ENCODE measurements around the gene TNFRSF13B. TPM values are rescaled to one million over a fixed set of nuclear protein-coding genes. Genes with fewer than 3 reads are reported as not detected.
"Not testable (repeated sequence)": the region's sequence is repeated elsewhere in the genome, so short reads cannot be mapped to it uniquely, and the experiment has no call there.

The TNFRSF13B gene
- polyA plus RNA-seq, 1 of the 3 experiments (the other 2 are of a cell fraction), result not detected

GRCh38 chr17:17004997-17005614, 33.2 kb upstream of the TNFRSF13B start:
- H3K27me3 ChIP-seq (ENCODE audit: insufficient read depth); H3K27ac ChIP-seq (ENCODE audit: low read depth in 2 of 2, low read length in 1 of 2); H3K9me3 ChIP-seq; H3K79me2 ChIP-seq (ENCODE audit: insufficient read depth); H2AFZ ChIP-seq (ENCODE audit: low read depth); H3K9ac ChIP-seq; DNase-seq; H4K20me1 ChIP-seq (ENCODE audit: insufficient read depth); H3K36me3 ChIP-seq (replicated peaks in 1 of 2; ENCODE audit: control insufficient read depth in 1 of 2, insufficient read depth in 2 of 2, low read length in 1 of 2); H3K4me3 ChIP-seq (ENCODE audit: low read depth in 2 of 2, low read length in 1 of 2); H3K9me2 ChIP-seq; H3K4me1 ChIP-seq (ENCODE audit: control insufficient read depth in 1 of 2, insufficient read depth in 2 of 2, low read depth in 1 of 2, low read length in 1 of 2); CTCF ChIA-PET; H3K4me2 ChIP-seq; H3F3A ChIP-seq (replicated peaks; ENCODE audit: insufficient read depth): not testable (repeated sequence)
- POLR2A ChIA-PET, result interaction anchor here (0.9 kb wide), 1 partner anchor 178 kb away, joined by 3 read pairs; no protein-coding TSS in a partner anchor
- WGBS (ENCODE audit: low lambda C conversion rate), result 62% methylated on average over 7 of the region's 14 CpGs

GRCh38 chr17:17004251-17004996, 32.5 kb upstream of the TNFRSF13B start:
- TF ChIP-seq IRF3 (IDR thresholded peaks at IDR 0.05; ENCODE audit: low read depth, low read length), result no peak
- no peak for TF ChIP-seq EP300 (IDR thresholded peaks at IDR 0.05; ENCODE audit: borderline replicate concordance in 1 of 2, low read depth in 1 of 2, low read length in 1 of 2)
- TF ChIP-seq TCF12 (IDR thresholded peaks at IDR 0.05), result no peak
- no peak for TF ChIP-seq MEF2A (IDR thresholded peaks at IDR 0.05; ENCODE audit: borderline replicate concordance, low read depth)
- no peak for TF ChIP-seq RAD21 (IDR thresholded peaks at IDR 0.05; ENCODE audit: low read length)
- TF ChIP-seq RXRA (IDR thresholded peaks at IDR 0.05; ENCODE audit: borderline replicate concordance, low read depth), result no peak
- no peak for TF ChIP-seq RFX5 (IDR thresholded peaks at IDR 0.05; ENCODE audit: low read length)
- no peak for TF ChIP-seq NFIC (IDR thresholded peaks at IDR 0.05; ENCODE audit: borderline replicate concordance)
- TF ChIP-seq FOSL2 (IDR thresholded peaks at IDR 0.05; ENCODE audit: borderline replicate concordance, low read depth), result no peak
- TF ChIP-seq ZBTB33 (IDR thresholded peaks at IDR 0.05; ENCODE audit: borderline replicate concordance, low read depth), result no peak
- no peak for TF ChIP-seq USF2 (IDR thresholded peaks at IDR 0.05; ENCODE audit: borderline replicate concordance, low read depth, low read length)
- no peak for TF ChIP-seq CHD2 (IDR thresholded peaks at IDR 0.05; ENCODE audit: low read length, partially characterized antibody)
- no peak for TF ChIP-seq MAX (IDR thresholded peaks at IDR 0.05; ENCODE audit: low read depth)
- TF ChIP-seq TEAD4 (IDR thresholded peaks at IDR 0.05; ENCODE audit: borderline replicate concordance, insufficient read depth), result no peak
- no peaks in the 10 kb centered on the region for H3K36me3 ChIP-seq (replicated peaks in 1 of 2; ENCODE audit: control insufficient read depth in 1 of 2, insufficient read depth in 2 of 2, low read length in 1 of 2)
- H3K27me3 ChIP-seq (ENCODE audit: insufficient read depth), result no peaks in the 10 kb centered on the region; the same call in 1 of the 2 replicates
- H3F3A ChIP-seq (replicated peaks; ENCODE audit: insufficient read depth), result peaks cover 6% of the 10 kb centered on the region
- CTCF ChIA-PET, result no interaction called here
- H3K9me3 ChIP-seq, result no peaks in the 10 kb centered on the region
- H4K20me1 ChIP-seq (ENCODE audit: insufficient read depth), result no peaks in the 10 kb centered on the region
- no peaks in the 10 kb centered on the region for H3K79me2 ChIP-seq (ENCODE audit: insufficient read depth)
- H3K4me2 ChIP-seq, result no peak overlapping the region
- H2AFZ ChIP-seq (ENCODE audit: low read depth), result no peak overlapping the region
- no peak overlapping the region for H3K9ac ChIP-seq
- H3K4me3 ChIP-seq (ENCODE audit: low read depth in 2 of 2, low read length in 1 of 2), result no peak overlapping the region
- 81% methylated on average over 18 of the region's 19 CpGs for WGBS (ENCODE audit: low lambda C conversion rate)
- H3K4me1 ChIP-seq (ENCODE audit: control insufficient read depth in 1 of 2, insufficient read depth in 2 of 2, low read depth in 1 of 2, low read length in 1 of 2), result peaks cover under 1 to 4% of the 10 kb centered on the region in 2 experiments; a peak in 2 of 4 replicates
- POLR2A ChIA-PET, result interaction anchor here (0.9 kb wide), 1 partner anchor 179 kb away, joined by 3 read pairs; no protein-coding TSS in a partner anchor
- DNase-seq, result no peak
- no peak overlapping the region for H3K27ac ChIP-seq (ENCODE audit: low read depth in 2 of 2, low read length in 1 of 2)
- no peaks in the 10 kb centered on the region for H3K9me2 ChIP-seq

- POLR2A ChIA-PET, DNase-seq: not testable (repeated sequence)
Observed at GRCh38 chr17:17002731-17003715, 31.1 kb upstream of the TNFRSF13B start.

More at GRCh38 chr17:17002731-17003715, 31.1 kb upstream of the TNFRSF13B start:
- not testable (repeated sequence) for H3K79me2 ChIP-seq (ENCODE audit: insufficient read depth); H4K20me1 ChIP-seq (ENCODE audit: insufficient read depth); H3K9ac ChIP-seq; H3K4me2 ChIP-seq; H3K27me3 ChIP-seq (ENCODE audit: insufficient read depth); H3K4me1 ChIP-seq (ENCODE audit: control insufficient read depth in 1 of 2, insufficient read depth in 2 of 2, low read depth in 1 of 2, low read length in 1 of 2); H3K9me3 ChIP-seq; H3F3A ChIP-seq (replicated peaks; ENCODE audit: insufficient read depth); H3K9me2 ChIP-seq; H2AFZ ChIP-seq (ENCODE audit: low read depth); H3K27ac ChIP-seq (ENCODE audit: low read depth in 2 of 2, low read length in 1 of 2); H3K4me3 ChIP-seq (ENCODE audit: low read depth in 2 of 2, low read length in 1 of 2); H3K36me3 ChIP-seq (replicated peaks in 1 of 2; ENCODE audit: control insufficient read depth in 1 of 2, insufficient read depth in 2 of 2, low read length in 1 of 2)
- CTCF ChIA-PET, result interaction anchor here (0.6 to 1.3 kb wide), 2 partner anchors 32 to 187 kb away, joined by 3 read pairs; no protein-coding TSS in a partner anchor
- WGBS (ENCODE audit: low lambda C conversion rate), result 75% methylated on average over 7 of the region's 20 CpGs
